GM18505 (cell line): Measurements from ENCODE around the gene BTBD17.

Experiments used
- ATAC-seq: cut with Tn5 transposase; IDR thresholded peaks from one replicate; pipeline ENCODE4 v1.9.1; 2021; ENCODE audit not compliant: unreplicated experiment
- POLR2A ChIP-seq: IDR thresholded peaks from 4 replicates; pipeline ENCODE4 v1.6.1; 2011; ENCODE audit warnings: borderline replicate concordance; ENCODE audit not compliant: insufficient read depth, insufficient read length; ENCODE audit errors: extremely low read depth

BTBD17 gene

GRCh38 chr17:74343526-74344284 is 18.0 kb downstream of the BTBD17 start:
- ATAC-seq: no peak
- TF ChIP-seq POLR2A: no peak

GRCh38 chr17:74343121-74343520 is 18.5 kb downstream of the BTBD17 start:
- TF ChIP-seq POLR2A: no peak
- no peak for ATAC-seq

- TF ChIP-seq POLR2A: no peak
- ATAC-seq: no peak
Measured at GRCh38 chr17:74342224-74342623, 19.4 kb downstream of the BTBD17 start.

GRCh38 chr17:74340470-74341023 is 21.1 kb downstream of the BTBD17 start:
- ATAC-seq: no peak

DNA sequence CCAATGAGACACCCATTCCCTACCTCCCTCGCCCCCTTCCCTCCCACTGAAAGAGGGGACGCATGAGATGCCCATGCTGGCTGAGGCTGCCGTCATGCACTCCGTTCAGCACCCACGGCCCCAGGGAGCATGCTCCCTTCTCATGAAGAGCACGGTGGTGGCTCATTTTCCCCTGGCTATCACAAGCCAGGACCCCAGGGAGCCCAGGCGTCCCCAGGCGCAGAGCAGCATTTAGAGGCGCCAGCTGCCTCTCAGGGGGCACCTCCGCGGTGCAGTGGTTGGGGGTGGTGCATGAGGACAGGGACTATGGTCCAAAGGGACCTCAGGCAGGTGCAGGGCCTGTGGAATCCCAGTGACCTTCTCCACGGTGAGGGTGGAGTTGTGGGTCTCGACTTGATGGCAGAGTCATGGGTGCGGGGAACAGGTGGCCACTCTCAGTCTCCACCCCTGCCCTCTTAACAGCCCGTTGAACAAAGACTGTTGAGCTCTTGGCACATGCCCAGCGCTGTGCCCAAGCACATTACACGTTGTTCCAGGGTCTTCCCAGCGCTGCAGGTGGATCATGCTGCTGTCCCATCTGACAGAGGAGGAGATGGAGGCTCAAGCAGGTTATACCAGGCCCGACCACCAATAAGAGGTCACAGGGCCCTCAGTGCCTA is 22.0 kb downstream of the BTBD17 start:
- no peak for TF ChIP-seq POLR2A
- ATAC-seq: no peak

More at GRCh38 chr17:74340470-74341023, 21.1 kb downstream of the BTBD17 start:
- no peak for TF ChIP-seq POLR2A

GRCh38 chr17:74337834-74338500 is 23.7 kb downstream of the BTBD17 start:
- ATAC-seq: no peak
- no peak for TF ChIP-seq POLR2A

GRCh38 chr17:74336307-74336706 is 25.4 kb downstream of the BTBD17 start:
- ATAC-seq: no peak
- TF ChIP-seq POLR2A: no peak

- no peak for TF ChIP-seq POLR2A
Measured at GRCh38 chr17:74335529-74336062, 26.1 kb downstream of the BTBD17 start.

DNA sequence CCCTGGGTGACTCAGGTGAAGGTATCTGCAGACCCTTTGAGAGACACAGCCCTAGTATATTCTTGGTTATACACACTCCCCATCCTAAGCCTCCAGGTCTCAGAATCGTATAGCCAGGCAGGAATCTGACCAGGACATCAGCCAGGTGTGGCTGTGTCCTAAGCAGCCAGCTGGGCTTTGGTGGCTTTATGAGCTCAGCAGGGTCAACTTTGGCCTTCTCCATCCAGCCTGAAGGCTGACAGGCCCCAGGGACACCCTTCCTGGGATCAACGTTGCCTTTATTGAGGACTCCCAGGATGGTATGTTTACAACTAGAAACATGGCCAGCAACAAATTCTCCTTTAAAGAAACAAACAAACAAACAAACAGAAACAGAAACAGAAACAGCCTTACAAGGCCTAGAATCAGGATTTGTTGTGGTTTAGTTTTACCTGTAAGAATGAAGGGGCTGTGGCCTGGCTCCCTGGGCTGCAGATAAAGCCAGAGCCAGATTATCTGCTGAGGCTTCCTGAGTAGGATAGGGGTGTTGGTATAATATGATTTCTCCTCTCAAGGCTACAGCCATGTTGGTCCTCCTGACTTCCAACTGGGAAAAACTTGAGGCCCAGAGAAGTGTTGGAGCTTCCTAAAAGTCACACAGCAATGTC is 27.2 kb downstream of the BTBD17 start:
- no peak for TF ChIP-seq POLR2A
- no peak for ATAC-seq

More at GRCh38 chr17:74335529-74336062, 26.1 kb downstream of the BTBD17 start:
- ATAC-seq: no peak

GRCh38 chr17:74332763-74333283 is 28.8 kb downstream of the BTBD17 start:
- ATAC-seq: no peak
- no peak for TF ChIP-seq POLR2A

DNA sequence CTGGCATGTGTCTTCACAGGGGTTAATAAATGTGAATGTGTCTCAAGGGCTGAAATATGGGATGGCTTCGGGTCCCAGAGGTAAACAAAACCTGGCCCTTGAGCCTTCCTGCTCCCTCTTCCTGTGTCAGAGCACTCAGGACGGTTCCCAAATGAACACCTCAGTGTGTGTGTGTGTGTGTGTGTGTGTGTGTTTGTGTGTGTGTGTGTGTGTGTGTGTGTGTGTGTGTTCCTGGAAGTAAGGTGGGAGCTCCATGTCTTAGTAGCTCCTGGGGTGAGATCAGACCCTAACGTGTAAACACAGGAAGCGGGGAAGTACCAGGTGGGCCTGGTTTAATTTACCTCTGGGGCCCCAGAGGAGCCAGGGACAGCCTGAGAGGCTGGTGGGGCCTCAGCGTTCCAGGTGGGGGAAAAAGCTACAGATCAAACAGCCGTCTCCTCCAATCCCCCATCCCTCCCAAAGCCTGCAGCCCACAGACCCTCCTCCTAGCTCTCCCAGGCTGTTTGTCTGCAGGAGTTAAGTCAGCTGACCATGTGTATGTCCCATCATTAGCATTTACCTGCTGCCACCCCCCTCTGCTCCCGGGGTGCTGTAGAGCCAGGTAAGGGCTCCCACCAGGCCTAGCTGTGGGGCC is 29.5 kb downstream of the BTBD17 start:
- ATAC-seq: no peak
- no peak for TF ChIP-seq POLR2A

DNA sequence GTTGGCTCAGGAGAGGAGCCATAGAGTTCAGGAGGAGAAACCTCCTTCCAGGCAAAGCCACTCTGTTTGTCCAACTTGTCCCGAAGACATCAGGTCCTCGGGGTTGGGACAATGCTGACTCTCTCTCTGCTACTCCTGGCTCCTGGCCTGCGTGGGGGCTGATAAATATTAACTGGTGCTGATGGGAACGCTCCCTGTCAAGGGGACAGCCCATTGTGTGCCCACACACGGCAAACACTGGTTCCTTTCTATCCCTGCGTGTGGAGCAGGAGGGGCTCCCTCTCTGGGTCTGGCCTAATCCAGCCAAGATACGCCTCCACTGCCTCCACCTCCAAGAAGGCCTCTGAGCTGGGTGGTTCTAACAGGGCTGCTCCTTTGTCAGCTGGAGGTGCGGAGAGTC is 31.2 kb downstream of the BTBD17 start:
- TF ChIP-seq POLR2A: no peak
- no peak for ATAC-seq
